Measurements from ENCODE around the gene MAL.

Gene MAL

GRCh38 chr2:95050385-95051300, 25.1 kb downstream of the MAL start:
- Histone ChIP-seq H3K27me3 (ENCODE audit: insufficient read depth, low read length) (peaks cover 75% of the 10 kb centered on the region), H3K4me3 (ENCODE audit: low read depth, low read length) (no peak overlapping the region), H3K79me2 (ENCODE audit: control insufficient read depth, insufficient read depth, low read length, unreplicated experiment) (no peaks in the 10 kb centered on the region), H3K36me3 (ENCODE audit: insufficient read depth, low read length) (no peaks in the 10 kb centered on the region), H2AFZ (ENCODE audit: low read length, unreplicated experiment) (no peak overlapping the region), H3K4me1 (ENCODE audit: control insufficient read depth, insufficient read depth, low read length, unreplicated experiment) (no peaks in the 10 kb centered on the region), H3K27ac (ENCODE audit: low read depth, low read length) (no peak overlapping the region)

- Histone ChIP-seq H3K27ac (ENCODE audit: low read depth, low read length) (no peak overlapping the region), H3K4me3 (ENCODE audit: low read depth, low read length) (no peak overlapping the region), H3K27me3 (ENCODE audit: insufficient read depth, low read length) (peaks cover 70% of the 10 kb centered on the region), H3K36me3 (ENCODE audit: insufficient read depth, low read length) (no peaks in the 10 kb centered on the region), H2AFZ (ENCODE audit: low read length, unreplicated experiment) (no peak overlapping the region), H3K79me2 (ENCODE audit: control insufficient read depth, insufficient read depth, low read length, unreplicated experiment) (no peaks in the 10 kb centered on the region), H3K4me1 (ENCODE audit: control insufficient read depth, insufficient read depth, low read length, unreplicated experiment) (peaks cover 6% of the 10 kb centered on the region)
Observed at GRCh38 chr2:95051626-95052025, 26.1 kb downstream of the MAL start.

GRCh38 chr2:95052307-95052706, 26.8 kb downstream of the MAL start:
- peaks cover 67% of the 10 kb centered on the region for H3K27me3 ChIP-seq (ENCODE audit: insufficient read depth, low read length)

GRCh38 chr2:95052804-95053479, 27.4 kb downstream of the MAL start:
- Histone ChIP-seq H3K27me3 (ENCODE audit: insufficient read depth, low read length) (peaks cover 65% of the 10 kb centered on the region), H3K27ac (ENCODE audit: low read depth, low read length) (no peak overlapping the region), H3K4me3 (ENCODE audit: low read depth, low read length) (no peak overlapping the region), H3K36me3 (ENCODE audit: insufficient read depth, low read length) (no peaks in the 10 kb centered on the region), H3K79me2 (ENCODE audit: control insufficient read depth, insufficient read depth, low read length, unreplicated experiment) (no peaks in the 10 kb centered on the region), H3K4me1 (ENCODE audit: control insufficient read depth, insufficient read depth, low read length, unreplicated experiment) (peaks cover 12% of the 10 kb centered on the region), H2AFZ (ENCODE audit: low read length, unreplicated experiment) (no peak overlapping the region)

More at GRCh38 chr2:95052307-95052706, 26.8 kb downstream of the MAL start:
- no peaks in the 10 kb centered on the region for H3K36me3 ChIP-seq (ENCODE audit: insufficient read depth, low read length)
- no peak overlapping the region for H3K4me3 ChIP-seq (ENCODE audit: low read depth, low read length)
- no peak overlapping the region for H2AFZ ChIP-seq (ENCODE audit: low read length, unreplicated experiment)
- no peaks in the 10 kb centered on the region for H3K79me2 ChIP-seq (ENCODE audit: control insufficient read depth, insufficient read depth, low read length, unreplicated experiment)
- no peak overlapping the region for H3K27ac ChIP-seq (ENCODE audit: low read depth, low read length)
- H3K4me1 ChIP-seq (ENCODE audit: control insufficient read depth, insufficient read depth, low read length, unreplicated experiment), result peaks cover 12% of the 10 kb centered on the region

GRCh38 chr2:95053543-95053942, 28.0 kb downstream of the MAL start:
- no peak overlapping the region for H3K4me3 ChIP-seq (ENCODE audit: low read depth, low read length)
- H3K27ac ChIP-seq (ENCODE audit: low read depth, low read length), result no peak overlapping the region
- H3K36me3 ChIP-seq (ENCODE audit: insufficient read depth, low read length), result no peaks in the 10 kb centered on the region
- peaks cover 12% of the 10 kb centered on the region for H3K4me1 ChIP-seq (ENCODE audit: control insufficient read depth, insufficient read depth, low read length, unreplicated experiment)
- no peak overlapping the region for H2AFZ ChIP-seq (ENCODE audit: low read length, unreplicated experiment)
- H3K79me2 ChIP-seq (ENCODE audit: control insufficient read depth, insufficient read depth, low read length, unreplicated experiment), result no peaks in the 10 kb centered on the region
- H3K27me3 ChIP-seq (ENCODE audit: insufficient read depth, low read length), result peaks cover 60% of the 10 kb centered on the region

GRCh38 chr2:95054016-95054415, 28.5 kb downstream of the MAL start:
- Histone ChIP-seq H3K79me2 (ENCODE audit: control insufficient read depth, insufficient read depth, low read length, unreplicated experiment) (no peaks in the 10 kb centered on the region), H3K36me3 (ENCODE audit: insufficient read depth, low read length) (no peaks in the 10 kb centered on the region), H3K4me3 (ENCODE audit: low read depth, low read length) (no peak overlapping the region), H3K4me1 (ENCODE audit: control insufficient read depth, insufficient read depth, low read length, unreplicated experiment) (peaks cover 12% of the 10 kb centered on the region), H3K27me3 (ENCODE audit: insufficient read depth, low read length) (peaks cover 60% of the 10 kb centered on the region), H2AFZ (ENCODE audit: low read length, unreplicated experiment) (no peak overlapping the region), H3K27ac (ENCODE audit: low read depth, low read length) (no peak overlapping the region)

GRCh38 chr2:95055262-95055661, 29.8 kb downstream of the MAL start:
- Histone ChIP-seq H3K36me3 (ENCODE audit: insufficient read depth, low read length) (no peaks in the 10 kb centered on the region), H3K27ac (ENCODE audit: low read depth, low read length) (no peak overlapping the region), H3K79me2 (ENCODE audit: control insufficient read depth, insufficient read depth, low read length, unreplicated experiment) (no peaks in the 10 kb centered on the region), H3K27me3 (ENCODE audit: insufficient read depth, low read length) (peaks cover 50% of the 10 kb centered on the region), H2AFZ (ENCODE audit: low read length, unreplicated experiment) (no peak overlapping the region), H3K4me3 (ENCODE audit: low read depth, low read length) (no peak overlapping the region), H3K4me1 (ENCODE audit: control insufficient read depth, insufficient read depth, low read length, unreplicated experiment) (peaks cover 12% of the 10 kb centered on the region)

- H2AFZ ChIP-seq (ENCODE audit: low read length, unreplicated experiment), result no peak overlapping the region
Observed at GRCh38 chr2:95056044-95056443, 30.5 kb downstream of the MAL start.

GRCh38 chr2:95056461-95057459, 31.3 kb downstream of the MAL start:
- H3K79me2 ChIP-seq (ENCODE audit: control insufficient read depth, insufficient read depth, low read length, unreplicated experiment), result no peaks in the 10 kb centered on the region
- H3K36me3 ChIP-seq (ENCODE audit: insufficient read depth, low read length), result no peaks in the 10 kb centered on the region
- H3K4me3 ChIP-seq (ENCODE audit: low read depth, low read length), result no peak overlapping the region
- H2AFZ ChIP-seq (ENCODE audit: low read length, unreplicated experiment), result no peak overlapping the region
- H3K27ac ChIP-seq (ENCODE audit: low read depth, low read length), result no peak overlapping the region
- H3K4me1 ChIP-seq (ENCODE audit: control insufficient read depth, insufficient read depth, low read length, unreplicated experiment), result peaks cover 12% of the 10 kb centered on the region
- H3K27me3 ChIP-seq (ENCODE audit: insufficient read depth, low read length), result peaks cover 46% of the 10 kb centered on the region

More at GRCh38 chr2:95056044-95056443, 30.5 kb downstream of the MAL start:
- Histone ChIP-seq H3K27ac (ENCODE audit: low read depth, low read length) (no peak overlapping the region), H3K36me3 (ENCODE audit: insufficient read depth, low read length) (no peaks in the 10 kb centered on the region), H3K27me3 (ENCODE audit: insufficient read depth, low read length) (peaks cover 48% of the 10 kb centered on the region), H3K79me2 (ENCODE audit: control insufficient read depth, insufficient read depth, low read length, unreplicated experiment) (no peaks in the 10 kb centered on the region), H3K4me3 (ENCODE audit: low read depth, low read length) (no peak overlapping the region), H3K4me1 (ENCODE audit: control insufficient read depth, insufficient read depth, low read length, unreplicated experiment) (peaks cover 12% of the 10 kb centered on the region)

Data from ACC112 (cell line).